GM23338 (cell line): Measurements from ENCODE around the gene ALKBH4. TPM values are rescaled to one million over a fixed set of nuclear protein-coding genes. Genes with fewer than 3 reads are reported as not detected.

Experiments
- ATAC-seq: fragments of 200-7000 bp; cut with Tn5 transposase; 3 replicates; pipeline ENCODE4 v1.9.1; 2020
- DNase-seq: peaks from one replicate; pipeline ENCODE4 v3.0.0-alpha.2; 2015; ENCODE audit warnings: low spot score
- H2AFZ ChIP-seq: fragments of 200-600 bp; sonication (generic); 2 replicates; pipeline ENCODE4 v1.8.0; 2016; ENCODE audit warnings: antibody characterized with exemption, mild to moderate bottlenecking, moderate library complexity
- H3F3A ChIP-seq: fragments of 200-600 bp; sonication (generic); replicated peaks from 2 replicates; pipeline ENCODE4 v1.8.0; 2017; ENCODE audit warnings: antibody characterized with exemption, mixed run types, low read depth
- H3K27ac ChIP-seq: fragments of 200-600 bp; sonication (generic); 2 replicates; pipeline ENCODE4 v1.6.1; 2016; ENCODE audit warnings: low read depth
- H3K27me3 ChIP-seq: fragments of 200-600 bp; sonication (generic); 2 replicates; pipeline ENCODE4 v1.8.0; 2016; ENCODE audit warnings: mild to moderate bottlenecking, mixed run types, moderate library complexity; ENCODE audit not compliant: insufficient read depth
- H3K36me3 ChIP-seq: fragments of 200-600 bp; sonication (generic); 2 replicates; pipeline ENCODE4 v1.8.0; 2016; ENCODE audit warnings: mild to moderate bottlenecking; ENCODE audit not compliant: insufficient read depth
- H3K4me1 ChIP-seq: fragments of 200-600 bp; sonication (generic); 2 replicates; pipeline ENCODE4 v1.8.0; 2016; ENCODE audit warnings: mild to moderate bottlenecking, moderate library complexity; ENCODE audit not compliant: insufficient read depth
- H3K4me2 ChIP-seq: fragments of 200-600 bp; sonication (generic); 2 replicates; pipeline ENCODE4 v1.7.1; 2017; ENCODE audit warnings: mixed run types
- H3K4me3 ChIP-seq: fragments of 200-600 bp; sonication (generic); 2 replicates; pipeline ENCODE4 v1.6.1; 2016; ENCODE audit warnings: mixed run types
- H3K79me2 ChIP-seq: fragments of 200-600 bp; sonication (generic); replicated peaks from 2 replicates; pipeline ENCODE4 v1.8.0; 2017; ENCODE audit warnings: mild to moderate bottlenecking; ENCODE audit not compliant: insufficient read depth
- H3K9me2 ChIP-seq: fragments of 200-600 bp; sonication (generic); 2 replicates; pipeline ENCODE4 v1.8.0; 2017; ENCODE audit not compliant: insufficient read depth
- H4K20me1 ChIP-seq: fragments of 200-600 bp; sonication (generic); replicated peaks from 2 replicates; pipeline ENCODE4 v1.8.0; 2017; ENCODE audit warnings: mild to moderate bottlenecking; ENCODE audit not compliant: insufficient read depth
- H3K27ac Mint-ChIP-seq: 2 replicates; pipeline ENCODE4 v1.8.0; 2020; ENCODE audit warnings: inconsistent platforms, mild to moderate bottlenecking, moderate library complexity, mixed read lengths
- H3K27me3 Mint-ChIP-seq: 3 replicates; pipeline ENCODE4 v1.8.0; 2022; ENCODE audit warnings: low read depth, mild to moderate bottlenecking, moderate library complexity, mixed read lengths, inconsistent platforms; ENCODE audit not compliant: insufficient read depth, poor library complexity
- H3K36me3 Mint-ChIP-seq: 3 replicates; pipeline ENCODE4 v1.8.0; 2021; ENCODE audit warnings: low read depth, mild to moderate bottlenecking, inconsistent platforms, moderate library complexity, mixed read lengths
- H3K4me1 Mint-ChIP-seq: 3 replicates; pipeline ENCODE4 v1.8.0; 2020; ENCODE audit warnings: mild to moderate bottlenecking, inconsistent platforms, mixed read lengths
- H3K4me3 Mint-ChIP-seq: 3 replicates; pipeline ENCODE4 v1.8.0; 2021; ENCODE audit warnings: moderate library complexity, mild to moderate bottlenecking, inconsistent platforms, mixed read lengths
- H3K9me3 Mint-ChIP-seq: 3 replicates; pipeline ENCODE4 v1.8.0; 2020; ENCODE audit warnings: moderate library complexity, mild to moderate bottlenecking, inconsistent platforms, mixed read lengths
- CREB1 ChIP-seq: fragments of 250-450 bp; sonication (Bioruptor Pico); IDR thresholded peaks from 2 replicates; pipeline ENCODE4 v1.5.0; 2020; ENCODE audit warnings: low read depth, mild to moderate bottlenecking, moderate library complexity
- CTCF ChIP-seq, 2 experiments: fragments of 200-600 bp in 1 of 2; sonication (generic) in 1 of 2; conservative IDR thresholded peaks; 2 replicates each; pipeline versions ENCODE4 v1.5.1 to v1.6.1; 2016 to 2017; ENCODE audit warnings: antibody characterized with exemption in 2 of 2, low read depth in 2 of 2, mild to moderate bottlenecking in 2 of 2, moderate library complexity in 1 of 2
- EZH2 ChIP-seq: fragments of 200-600 bp; sonication (generic); IDR thresholded peaks from one replicate; pipeline ENCODE4 v1.8.0; 2017; ENCODE audit warnings: antibody characterized with exemption, mild to moderate bottlenecking, low read depth; ENCODE audit not compliant: unreplicated experiment
- EZH2phosphoT487 ChIP-seq: fragments of 200-600 bp; sonication (generic); IDR thresholded peaks from one replicate; pipeline ENCODE4 v1.8.1; 2018; ENCODE audit warnings: antibody characterized with exemption; ENCODE audit not compliant: unreplicated experiment
- JUNB ChIP-seq: IDR thresholded peaks from one replicate; pipeline ENCODE4 v1.6.1; 2016; ENCODE audit warnings: antibody characterized with exemption; ENCODE audit not compliant: unreplicated experiment
- NANOG ChIP-seq: IDR thresholded peaks from 2 replicates; pipeline ENCODE4 v1.6.1; 2016; ENCODE audit warnings: antibody characterized with exemption, borderline replicate concordance
- POLR2AphosphoS5 ChIP-seq: IDR thresholded peaks from 2 replicates; pipeline ENCODE4 v1.6.1; 2016; ENCODE audit warnings: antibody characterized with exemption, low read depth
- REST ChIP-seq: IDR thresholded peaks from one replicate; pipeline ENCODE4 v1.6.1; 2018; ENCODE audit warnings: antibody characterized with exemption; ENCODE audit not compliant: unreplicated experiment
- STAT1 ChIP-seq: IDR thresholded peaks from one replicate; pipeline ENCODE4 v1.6.1; 2016; ENCODE audit warnings: antibody characterized with exemption; ENCODE audit not compliant: unreplicated experiment
- ZNF114 ChIP-seq: fragments of 250-450 bp; sonication (Bioruptor Pico); IDR thresholded peaks from 2 replicates; pipeline ENCODE4 v1.5.0; 2020; ENCODE audit warnings: mild to moderate bottlenecking, moderate library complexity
- ZNF331 ChIP-seq: fragments of 250-450 bp; sonication (Bioruptor Pico); IDR thresholded peaks from 2 replicates; pipeline ENCODE4 v1.5.0; 2020; ENCODE audit warnings: low read depth, mild to moderate bottlenecking, moderate library complexity
- ZNF462 ChIP-seq: fragments of 250-450 bp; sonication (Bioruptor Pico); IDR thresholded peaks from 2 replicates; pipeline ENCODE4 v1.5.0; 2020; ENCODE audit warnings: mild to moderate bottlenecking, moderate library complexity
- polyA plus RNA-seq: library from polyadenylated mRNA; unstranded; fragments of >200 nt; fragmentation: Nextera tagmentation; extraction: Ambion mirVana; gene quantifications from 2 replicates; pipeline ENCODE4 v1.2.1, GENCODE V29; 2016
- total RNA-seq: library from RNA; depleted of rRNA; stranded (reverse); fragments of >200 nt; shearing (Covaris generic); gene quantifications from 2 replicates; pipeline ENCODE4 v1.2.3, GENCODE V29; 2014
- TF ChIP-seq, protein P1 (sequence below): IDR thresholded peaks from 2 replicates; pipeline ENCODE4 v1.6.1; 2016; ENCODE audit warnings: antibody characterized with exemption

Gene ALKBH4
- total and polyA plus RNA-seq, 2 experiments from 2014 or later = 17.7 to 45.0 TPM

- H3K27me3 ChIP-seq = no peaks in the 10 kb centered on the region
- DNase-seq (no peak), ATAC-seq (no peak)
- Mint-ChIP-seq H3K9me3 (no peaks in the 10 kb centered on the region), H3K4me3 (no peak overlapping the region), H3K36me3 (peaks cover 10% of the 10 kb centered on the region; the same call in 2 of the 3 replicates), H3K27ac (no peak overlapping the region), H3K27me3 (peaks cover 6% of the 10 kb centered on the region), H3K4me1 (peaks cover 4% of the 10 kb centered on the region; the same call in 1 of the 3 replicates)
- no peak overlapping the region for H3K27ac ChIP-seq
- H3K36me3 ChIP-seq = peaks cover 7% of the 10 kb centered on the region; the same call in 1 of the 2 replicates
- H2AFZ ChIP-seq = no peak overlapping the region
- 0 out of 2 replicates have a peak, but pooled peaks cover 3% of the 10 kb centered on the region for H3F3A ChIP-seq
- H3K9me2 ChIP-seq = no peaks in the 10 kb centered on the region
- H3K4me1 ChIP-seq = no peaks in the 10 kb centered on the region
- H3K4me2 ChIP-seq = no peak overlapping the region
- H3K4me3 ChIP-seq = no peak overlapping the region
- no peak for TF ChIP-seq NANOG
- no peak for TF ChIP-seq CREB1
- TF ChIP-seq REST = no peak
- TF ChIP-seq EZH2 = no peak
- no peak for TF ChIP-seq ZNF331 (CRISPR knock-in tag)
- no peak for TF ChIP-seq CTCF (conservative IDR thresholded peaks at IDR 0.05; ENCODE audit: low read depth in 2 of 2)
- TF ChIP-seq EZH2phosphoT487 = no peak
- TF ChIP-seq STAT1 = no peak
- no peak for TF ChIP-seq ZNF114 (CRISPR knock-in tag)
- TF ChIP-seq ZNF462 = no peak
- no peak for TF ChIP-seq JUNB
- TF ChIP-seq, protein P1, sequence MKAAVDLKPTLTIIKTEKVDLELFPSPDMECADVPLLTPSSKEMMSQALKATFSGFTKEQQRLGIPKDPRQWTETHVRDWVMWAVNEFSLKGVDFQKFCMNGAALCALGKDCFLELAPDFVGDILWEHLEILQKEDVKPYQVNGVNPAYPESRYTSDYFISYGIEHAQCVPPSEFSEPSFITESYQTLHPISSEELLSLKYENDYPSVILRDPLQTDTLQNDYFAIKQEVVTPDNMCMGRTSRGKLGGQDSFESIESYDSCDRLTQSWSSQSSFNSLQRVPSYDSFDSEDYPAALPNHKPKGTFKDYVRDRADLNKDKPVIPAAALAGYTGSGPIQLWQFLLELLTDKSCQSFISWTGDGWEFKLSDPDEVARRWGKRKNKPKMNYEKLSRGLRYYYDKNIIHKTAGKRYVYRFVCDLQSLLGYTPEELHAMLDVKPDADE = no peak
- no peak for TF ChIP-seq POLR2AphosphoS5
- no peaks in the 10 kb centered on the region; the same call in 1 of the 2 replicates for H4K20me1 ChIP-seq
- H3K79me2 ChIP-seq = no peaks in the 10 kb centered on the region
Measured at GRCh38 chr7:102452451-102452850, 12.2 kb downstream of the ALKBH4 start.
